IMR-90 (cell line): ENCODE data around the gene RNF32. TPM values are rescaled to one million over a fixed set of nuclear protein-coding genes. Genes with fewer than 3 reads are reported as not detected.

Experiments used
- ATAC-seq: fragments of 200-7000 bp; cut with Tn5 transposase; 2 replicates; pipeline ENCODE4 v1.9.1; 2020; ENCODE audit warnings: low read depth, mild to moderate bottlenecking, moderate library complexity
- BruUV-seq: library from RNA; stranded (reverse); fragments of 400-500 nt; replicated peaks from 2 replicates; lab custom pipeline; 2021; lab: Mats Ljungman, UMichigan
- CTCF ChIA-PET: fragments of 300-600 bp; formaldehyde crosslinking; extraction: SDS; loops from one replicate; lab custom pipeline; 2021; ENCODE audit warnings: antibody characterized with exemption; lab: Yijun Ruan, JAX
- POLR2A ChIA-PET: fragments of 300-600 bp; sonication (Branson Sonifier 250); formaldehyde crosslinking; loops from one replicate; lab custom pipeline; 2022; ENCODE audit warnings: antibody characterized with exemption; ENCODE audit not compliant: unreplicated experiment; lab: Charles Lee
- DNase-seq: peaks from one replicate; pipeline ENCODE4 v3.0.0; 2013
- H2AFZ ChIP-seq: replicated peaks from 2 replicates; pipeline ENCODE3; 2013; ENCODE audit warnings: low read length, mild to moderate bottlenecking; ENCODE audit not compliant: poor library complexity
- H2AK5ac ChIP-seq: 2 replicates; pipeline ENCODE4 v1.6.1; 2013; ENCODE audit warnings: low read depth, low read length, inconsistent platforms
- H2AK9ac ChIP-seq: replicated peaks from 2 replicates; pipeline ENCODE3; 2013; ENCODE audit warnings: mild to moderate bottlenecking, low read depth, low read length, moderate library complexity; ENCODE audit not compliant: poor library complexity
- H2BK120ac ChIP-seq: 2 replicates; pipeline ENCODE4 v1.6.1; 2013; ENCODE audit warnings: low read depth, low read length, inconsistent platforms
- H2BK15ac ChIP-seq: 3 replicates; pipeline ENCODE4 v1.6.1; 2013; ENCODE audit warnings: low read depth, low read length, inconsistent platforms
- H2BK20ac ChIP-seq: 2 replicates; pipeline ENCODE4 v1.6.1; 2013; ENCODE audit warnings: low read depth, mild to moderate bottlenecking, inconsistent platforms, low read length, moderate library complexity
- H2BK5ac ChIP-seq: 2 replicates; pipeline ENCODE4 v1.6.1; 2013; ENCODE audit warnings: mild to moderate bottlenecking, low read depth, low read length, inconsistent platforms; ENCODE audit not compliant: poor library complexity, severe bottlenecking
- H3K14ac ChIP-seq: replicated peaks from 2 replicates; pipeline ENCODE4 v1.6.1; 2013; ENCODE audit warnings: low read depth, low read length, inconsistent platforms
- H3K18ac ChIP-seq: 2 replicates; pipeline ENCODE4 v1.6.1; 2013; ENCODE audit warnings: low read depth, low read length, control low read depth
- H3K23ac ChIP-seq: 2 replicates; pipeline ENCODE4 v1.6.1; 2013; ENCODE audit warnings: low read depth, low read length, inconsistent platforms
- H3K27ac ChIP-seq: 2 replicates; pipeline ENCODE4 v1.5.1; 2013; ENCODE audit warnings: mild to moderate bottlenecking, control low read depth, low read length; ENCODE audit not compliant: insufficient read depth
- H3K27me3 ChIP-seq: 2 replicates; pipeline ENCODE4 v1.6.1; 2013; ENCODE audit warnings: low read length; ENCODE audit not compliant: control insufficient read depth, insufficient read depth
- H3K36me3 ChIP-seq: 2 replicates; pipeline ENCODE4 v1.6.1; 2013; ENCODE audit warnings: low read length, mixed read lengths; ENCODE audit not compliant: control insufficient read depth, insufficient read depth
- H3K4ac ChIP-seq: 2 replicates; pipeline ENCODE4 v1.6.1; 2013; ENCODE audit warnings: low read depth, low read length, inconsistent platforms
- H3K4me1 ChIP-seq: 2 replicates; pipeline ENCODE4 v1.6.1; 2013; ENCODE audit warnings: low read length, mixed read lengths; ENCODE audit not compliant: control insufficient read depth, insufficient read depth
- H3K4me2 ChIP-seq: 2 replicates; pipeline ENCODE4 v1.6.1; 2013; ENCODE audit warnings: low read depth, mild to moderate bottlenecking, control low read depth, low read length, moderate library complexity
- H3K4me3 ChIP-seq: 2 replicates; pipeline ENCODE4 v1.5.1; 2013; ENCODE audit warnings: low read depth, mild to moderate bottlenecking, control low read depth, low read length, moderate library complexity; ENCODE audit not compliant: insufficient read depth
- H3K56ac ChIP-seq: 2 replicates; pipeline ENCODE4 v1.6.1; 2013; ENCODE audit warnings: low read length, inconsistent platforms; ENCODE audit not compliant: insufficient read depth; ENCODE audit errors: extremely low read depth
- H3K79me1 ChIP-seq, 2 experiments: 2 replicates each; pipeline ENCODE4 v1.6.1; 2013; ENCODE audit warnings: low read length in 2 of 2, inconsistent platforms in 1 of 2, low read depth in 1 of 2
- H3K9ac ChIP-seq: 2 replicates; pipeline ENCODE4 v1.6.1; 2013; ENCODE audit warnings: low read depth, low read length, control low read depth
- H3K9me1 ChIP-seq: 2 replicates; pipeline ENCODE4 v1.6.1; 2013; ENCODE audit warnings: low read length, inconsistent platforms; ENCODE audit not compliant: insufficient read depth
- H3K9me3 ChIP-seq: 2 replicates; pipeline ENCODE4 v1.6.1; 2013; ENCODE audit warnings: low read length; ENCODE audit not compliant: control insufficient read depth, insufficient read depth
- H4K20me1 ChIP-seq: 2 replicates; pipeline ENCODE4 v1.6.1; 2013; ENCODE audit warnings: low read length, inconsistent platforms; ENCODE audit not compliant: insufficient read depth
- H4K5ac ChIP-seq: 2 replicates; pipeline ENCODE4 v1.6.1; 2013; ENCODE audit warnings: mild to moderate bottlenecking, low read depth, low read length, control low read depth
- H4K8ac ChIP-seq, 2 experiments: 2 replicates each; pipeline ENCODE4 v1.6.1; 2013; ENCODE audit warnings: low read depth in 2 of 2, low read length in 2 of 2, control low read depth in 1 of 2, inconsistent platforms in 1 of 2
- H4K91ac ChIP-seq: 2 replicates; pipeline ENCODE4 v1.6.1; 2013; ENCODE audit warnings: low read depth, low read length, inconsistent platforms; ENCODE audit not compliant: insufficient read depth
- RAD21 ChIP-seq: IDR thresholded peaks from 2 replicates; pipeline ENCODE4 v1.6.1; 2012; ENCODE audit warnings: low read length, improper control_type of control experiment
- RCOR1 ChIP-seq: IDR thresholded peaks from 2 replicates; pipeline ENCODE4 v1.6.1; 2012; ENCODE audit warnings: mild to moderate bottlenecking, low read length, improper control_type of control experiment; ENCODE audit not compliant: insufficient replicate concordance
- WGBS, 2 experiments: methylation state at CpG; one replicate each; pipeline versions ENCODE4 v1.1.5 to v1.1.7; 2013; ENCODE audit warnings: missing lambda C conversion rate in 2 of 2; ENCODE audit not compliant: insufficient read length in 1 of 2; ENCODE audit errors: extremely low coverage in 2 of 2; 5-methylcytosine and 5-hydroxymethylcytosine counted together
- dilution Hi-C: fragments of 300-500 bp; cut with HindIII; formaldehyde crosslinking; loops from one replicate; pipeline ENCODE4 v1.14.3; 2018; ENCODE audit warnings: low sequenced_read_pairs; ENCODE audit not compliant: unreplicated experiment
- in situ Hi-C: fragments of 300-500 bp; cut with MboI; formaldehyde crosslinking; loops from 3 replicates; pipeline ENCODE4 v1.14.3; 2019; ENCODE audit warnings: low sequenced_read_pairs, inconsistent platforms, mixed read lengths
- intact Hi-C: fragments of 100-400 bp; cut with micrococcal nuclease; formaldehyde crosslinking; loops from 2 replicates; pipeline ENCODE4 v1.10.0; 2022
- polyA plus RNA-seq, 3 experiments: library from polyadenylated mRNA; depleted of rRNA; stranded (reverse); fragments of >200 nt; gene quantifications; 2 replicates each; pipeline ENCODE4 v1.2.3, GENCODE V29; 2012; ENCODE audit warnings: low replicate concordance in 1 of 3
- total RNA-seq: library from RNA; depleted of rRNA; stranded (reverse); fragments of >200 nt; gene quantifications from 2 replicates; pipeline ENCODE4 v1.2.3, GENCODE V29; 2012

RNF32 gene
- total and polyA plus RNA-seq, 2 of the 4 experiments (the other 2 are of a cell fraction), result 0.36 to 0.63 TPM

DNA sequence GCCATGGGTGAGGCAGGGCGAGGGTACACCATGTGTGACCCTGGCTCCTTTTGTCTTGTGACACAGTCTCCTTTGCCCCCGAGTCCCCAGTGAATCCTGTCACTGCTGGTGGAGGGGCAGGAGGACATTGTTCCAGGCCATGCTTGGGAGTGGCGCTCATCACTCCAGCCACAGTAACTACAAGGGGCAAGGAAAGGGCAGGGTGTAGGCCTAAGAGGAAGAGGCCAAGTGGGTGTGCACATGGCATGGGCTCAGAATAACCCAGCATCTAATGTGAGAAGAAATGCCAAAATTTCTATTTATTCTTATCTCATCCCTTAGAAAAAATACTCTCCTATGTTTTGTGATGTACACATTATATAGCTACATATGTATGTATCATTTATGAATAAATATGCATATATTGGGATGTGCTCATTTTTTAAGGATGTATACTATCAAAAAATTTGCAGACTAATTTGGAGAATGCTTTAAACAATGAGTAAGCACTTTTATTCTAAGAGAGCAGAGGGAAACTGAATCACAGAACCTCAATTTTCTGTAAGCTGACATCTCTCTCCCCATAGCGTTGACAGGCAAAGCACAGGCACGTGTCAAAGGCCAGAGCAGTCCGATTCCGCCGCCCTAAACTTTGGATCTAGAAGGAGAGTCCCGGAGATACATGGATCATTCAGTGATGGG lies 36.9 kb downstream of the RNF32 start:
- Histone ChIP-seq H3K18ac (no peak overlapping the region), H2BK15ac (no peak overlapping the region), H3K27me3 (no peaks in the 10 kb centered on the region), H3K4me3 (no peak overlapping the region), H4K8ac (no peak overlapping the region), H2AK9ac (no peak overlapping the region), H2BK20ac (no peak overlapping the region), H4K20me1 (no peaks in the 10 kb centered on the region), H3K4ac (no peak overlapping the region), H3K9ac (no peak overlapping the region), H3K4me1 (no peaks in the 10 kb centered on the region), H3K9me1 (peaks cover 3% of the 10 kb centered on the region; the same call in 1 of the 2 replicates), H4K91ac (no peak overlapping the region), H3K9me3 (no peaks in the 10 kb centered on the region), H3K79me1 (no peaks in the 10 kb centered on the region), H2AFZ (no peak overlapping the region), H3K27ac (no peak overlapping the region), H4K5ac (no peak overlapping the region), H2AK5ac (no peak overlapping the region), H2BK5ac (no peak overlapping the region), H3K56ac (no peak overlapping the region), H3K14ac (no peak overlapping the region), H3K36me3 (peaks cover 14% of the 10 kb centered on the region; the same call in 1 of the 2 replicates), H2BK120ac (no peak overlapping the region), H3K23ac (no peak overlapping the region), H3K4me2 (no peak overlapping the region)
- ATAC-seq (no peak), DNase-seq (no peak)
- intact Hi-C loops (no loop called here), in situ Hi-C loops (no loop called here), dilution Hi-C loops (no loop called here)
- WGBS, 2 experiments, result no CpG with 5 or more reads among the region's 9 CpGs
- ChIA-PET CTCF (interaction anchor here (0.6 kb wide), 1 partner anchor 163 kb away, joined by 3 read pairs; no protein-coding TSS in a partner anchor), POLR2A (no interaction called here)
- no peak for TF ChIP-seq RCOR1
- TF ChIP-seq RAD21, result no peak
- BruUV-seq, result no TSS peak
